Hepatocyte (in vitro differentiated cells): ENCODE measurements around the gene BIRC2.

ENCODE experiments used
- EZH2phosphoT487 ChIP-seq: fragments of 200-600 bp; sonication (generic); IDR thresholded peaks from one replicate; pipeline ENCODE4 v1.6.1; 2018; ENCODE audit warnings: antibody characterized with exemption, mild to moderate bottlenecking, low read depth, moderate library complexity; ENCODE audit not compliant: unreplicated experiment, severe bottlenecking
- TF ChIP-seq, protein P1 (sequence below): fragments of 200-600 bp; sonication (generic); IDR thresholded peaks from 2 replicates; pipeline ENCODE4 v1.5.1; 2016; ENCODE audit warnings: antibody characterized with exemption, mild to moderate bottlenecking; ENCODE audit not compliant: poor library complexity

DNA sequence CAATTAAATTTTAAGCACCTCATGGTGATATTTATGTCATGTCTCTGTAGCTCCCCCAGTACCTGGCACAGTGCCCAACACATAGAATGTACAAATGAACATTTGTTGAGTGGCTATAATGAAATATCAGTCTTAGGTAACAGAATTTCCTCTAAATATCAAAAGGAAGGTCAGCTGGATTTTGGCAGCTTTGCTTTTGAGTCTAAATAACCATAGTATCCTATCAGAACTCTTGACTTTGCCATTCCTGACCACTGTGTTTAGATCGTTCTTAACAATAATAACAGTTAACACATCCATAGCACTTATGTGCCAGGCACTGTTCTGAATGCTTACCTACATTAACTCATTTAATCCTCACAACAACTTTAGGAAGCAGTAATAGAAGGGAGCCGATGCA lies 79.0 kb downstream of the BIRC2 start:
- TF ChIP-seq, protein P1, sequence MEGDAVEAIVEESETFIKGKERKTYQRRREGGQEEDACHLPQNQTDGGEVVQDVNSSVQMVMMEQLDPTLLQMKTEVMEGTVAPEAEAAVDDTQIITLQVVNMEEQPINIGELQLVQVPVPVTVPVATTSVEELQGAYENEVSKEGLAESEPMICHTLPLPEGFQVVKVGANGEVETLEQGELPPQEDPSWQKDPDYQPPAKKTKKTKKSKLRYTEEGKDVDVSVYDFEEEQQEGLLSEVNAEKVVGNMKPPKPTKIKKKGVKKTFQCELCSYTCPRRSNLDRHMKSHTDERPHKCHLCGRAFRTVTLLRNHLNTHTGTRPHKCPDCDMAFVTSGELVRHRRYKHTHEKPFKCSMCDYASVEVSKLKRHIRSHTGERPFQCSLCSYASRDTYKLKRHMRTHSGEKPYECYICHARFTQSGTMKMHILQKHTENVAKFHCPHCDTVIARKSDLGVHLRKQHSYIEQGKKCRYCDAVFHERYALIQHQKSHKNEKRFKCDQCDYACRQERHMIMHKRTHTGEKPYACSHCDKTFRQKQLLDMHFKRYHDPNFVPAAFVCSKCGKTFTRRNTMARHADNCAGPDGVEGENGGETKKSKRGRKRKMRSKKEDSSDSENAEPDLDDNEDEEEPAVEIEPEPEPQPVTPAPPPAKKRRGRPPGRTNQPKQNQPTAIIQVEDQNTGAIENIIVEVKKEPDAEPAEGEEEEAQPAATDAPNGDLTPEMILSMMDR, result no peak
- no peak for TF ChIP-seq EZH2phosphoT487
